ENCODE data around the gene PIP4K2A. TPM values are rescaled to one million over a fixed set of nuclear protein-coding genes. Genes with fewer than 3 reads are reported as not detected.

Gene PIP4K2A
- total and polyA plus RNA-seq, 2 of the 13 experiments (the other 11 are each of a cell fraction or from before 2014, with no cell fraction given) = 9.1 to 22.6 TPM

GRCh38 chr10:22714479-22715289, at the start of gene PIP4K2A (continued):
- TF ChIP-seq ZBTB37 (CRISPR knock-in tag; IDR thresholded peaks at IDR 0.05) (no peak), YY1 (IDR thresholded peaks at IDR 0.05; ENCODE audit: insufficient read depth, insufficient replicate concordance, low read depth, low read length) (no peak), MEIS2 (CRISPR knock-in tag; IDR thresholded peaks at IDR 0.05) (no peak), TCF12 (IDR thresholded peaks at IDR 0.05) (no peak), TCF12 (CRISPR knock-in tag; IDR thresholded peaks at IDR 0.05) (no peak), ZSCAN9 (CRISPR knock-in tag; IDR thresholded peaks at IDR 0.05; ENCODE audit: borderline replicate concordance) (no peak), TFAP4 (IDR thresholded peaks at IDR 0.05; ENCODE audit: borderline replicate concordance, low read depth) (no peak), KDM4B (CRISPR knock-in tag; IDR thresholded peaks at IDR 0.05) (no peak), WIZ (CRISPR knock-in tag; IDR thresholded peaks at IDR 0.05) (0 out of 2 replicates have a peak, but pooled peaks have one; percentile 30), FOXP1 (IDR thresholded peaks at IDR 0.05) (no peak), FOXP1 (CRISPR knock-in tag; IDR thresholded peaks at IDR 0.05) (no peak), ZNF496 (CRISPR knock-in tag; IDR thresholded peaks at IDR 0.05; ENCODE audit: insufficient replicate concordance) (no peak), ZSCAN30 (CRISPR knock-in tag; IDR thresholded peaks at IDR 0.05) (no peak), KLF11 (CRISPR knock-in tag; IDR thresholded peaks at IDR 0.05) (no peak), ZNF792 (CRISPR knock-in tag; IDR thresholded peaks at IDR 0.05) (no peak), ZNF746 (CRISPR knock-in tag; IDR thresholded peaks at IDR 0.05) (no peak), POLR2AphosphoS5 (IDR thresholded peaks at IDR 0.05; ENCODE audit: low read depth, low read length) (no peak), ZSCAN21 (CRISPR knock-in tag; IDR thresholded peaks at IDR 0.05; ENCODE audit: borderline replicate concordance) (peak; percentile 47; the same call in 1 of the 2 replicates), PHF21A (CRISPR knock-in tag; IDR thresholded peaks at IDR 0.05) (no peak)
- TF ChIP-seq, protein P1, sequence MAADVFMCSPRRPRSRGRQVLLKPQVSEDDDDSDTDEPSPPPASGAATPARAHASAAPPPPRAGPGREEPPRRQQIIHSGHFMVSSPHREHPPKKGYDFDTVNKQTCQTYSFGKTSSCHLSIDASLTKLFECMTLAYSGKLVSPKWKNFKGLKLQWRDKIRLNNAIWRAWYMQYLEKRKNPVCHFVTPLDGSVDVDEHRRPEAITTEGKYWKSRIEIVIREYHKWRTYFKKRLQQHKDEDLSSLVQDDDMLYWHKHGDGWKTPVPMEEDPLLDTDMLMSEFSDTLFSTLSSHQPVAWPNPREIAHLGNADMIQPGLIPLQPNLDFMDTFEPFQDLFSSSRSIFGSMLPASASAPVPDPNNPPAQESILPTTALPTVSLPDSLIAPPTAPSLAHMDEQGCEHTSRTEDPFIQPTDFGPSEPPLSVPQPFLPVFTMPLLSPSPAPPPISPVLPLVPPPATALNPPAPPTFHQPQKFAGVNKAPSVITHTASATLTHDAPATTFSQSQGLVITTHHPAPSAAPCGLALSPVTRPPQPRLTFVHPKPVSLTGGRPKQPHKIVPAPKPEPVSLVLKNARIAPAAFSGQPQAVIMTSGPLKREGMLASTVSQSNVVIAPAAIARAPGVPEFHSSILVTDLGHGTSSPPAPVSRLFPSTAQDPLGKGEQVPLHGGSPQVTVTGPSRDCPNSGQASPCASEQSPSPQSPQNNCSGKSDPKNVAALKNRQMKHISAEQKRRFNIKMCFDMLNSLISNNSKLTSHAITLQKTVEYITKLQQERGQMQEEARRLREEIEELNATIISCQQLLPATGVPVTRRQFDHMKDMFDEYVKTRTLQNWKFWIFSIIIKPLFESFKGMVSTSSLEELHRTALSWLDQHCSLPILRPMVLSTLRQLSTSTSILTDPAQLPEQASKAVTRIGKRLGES (CRISPR knock-in tag; IDR thresholded peaks at IDR 0.05; ENCODE audit: borderline replicate concordance) = no peak
- TF ChIP-seq, protein P2, sequence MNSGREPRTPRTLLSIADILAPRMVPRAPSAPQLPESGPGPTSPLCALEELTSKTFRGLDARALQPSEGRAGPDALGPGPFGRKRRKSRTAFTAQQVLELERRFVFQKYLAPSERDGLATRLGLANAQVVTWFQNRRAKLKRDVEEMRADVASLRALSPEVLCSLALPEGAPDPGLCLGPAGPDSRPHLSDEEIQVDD (CRISPR knock-in tag; IDR thresholded peaks at IDR 0.05; ENCODE audit: borderline replicate concordance) = no peak
- TF ChIP-seq, protein P3, sequence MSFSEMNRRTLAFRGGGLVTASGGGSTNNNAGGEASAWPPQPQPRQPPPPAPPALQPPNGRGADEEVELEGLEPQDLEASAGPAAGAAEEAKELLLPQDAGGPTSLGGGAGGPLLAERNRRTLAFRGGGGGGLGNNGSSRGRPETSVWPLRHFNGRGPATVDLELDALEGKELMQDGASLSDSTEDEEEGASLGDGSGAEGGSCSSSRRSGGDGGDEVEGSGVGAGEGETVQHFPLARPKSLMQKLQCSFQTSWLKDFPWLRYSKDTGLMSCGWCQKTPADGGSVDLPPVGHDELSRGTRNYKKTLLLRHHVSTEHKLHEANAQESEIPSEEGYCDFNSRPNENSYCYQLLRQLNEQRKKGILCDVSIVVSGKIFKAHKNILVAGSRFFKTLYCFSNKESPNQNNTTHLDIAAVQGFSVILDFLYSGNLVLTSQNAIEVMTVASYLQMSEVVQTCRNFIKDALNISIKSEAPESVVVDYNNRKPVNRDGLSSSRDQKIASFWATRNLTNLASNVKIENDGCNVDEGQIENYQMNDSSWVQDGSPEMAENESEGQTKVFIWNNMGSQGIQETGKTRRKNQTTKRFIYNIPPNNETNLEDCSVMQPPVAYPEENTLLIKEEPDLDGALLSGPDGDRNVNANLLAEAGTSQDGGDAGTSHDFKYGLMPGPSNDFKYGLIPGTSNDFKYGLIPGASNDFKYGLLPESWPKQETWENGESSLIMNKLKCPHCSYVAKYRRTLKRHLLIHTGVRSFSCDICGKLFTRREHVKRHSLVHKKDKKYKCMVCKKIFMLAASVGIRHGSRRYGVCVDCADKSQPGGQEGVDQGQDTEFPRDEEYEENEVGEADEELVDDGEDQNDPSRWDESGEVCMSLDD (CRISPR knock-in tag; IDR thresholded peaks at IDR 0.05; ENCODE audit: borderline replicate concordance) = no peak
